Left lung (tissue), 10 donors: ENCODE results near the gene UBXN11. TPM values are rescaled to one million over a fixed set of nuclear protein-coding genes. Genes with fewer than 3 reads are reported as not detected.

Experiments used
- ATAC-seq: fragments of 200-7000 bp; cut with Tn5 transposase; one replicate; pipeline ENCODE4 v1.9.1; 2020; ENCODE audit warnings: moderate library complexity
- DNase-seq, 4 donors: peaks; one replicate each; pipeline ENCODE4 v3.0.0-alpha.2; 2013 to 2020
- H3K27ac ChIP-seq, 2 donors: fragments of 200-600 bp; sonication (generic) in 1 of 2; one replicate each; pipeline versions ENCODE4 v1.5.0 to v1.8.0; 2020 to 2021
- H3K27me3 ChIP-seq, 2 donors: fragments of 200-600 bp; sonication (generic) in 1 of 2; one replicate each; pipeline versions ENCODE4 v1.5.0 to v1.8.0; 2020 to 2021
- H3K36me3 ChIP-seq, 2 donors: fragments of 200-600 bp; sonication (generic) in 1 of 2; one replicate each; pipeline versions ENCODE4 v1.5.0 to v1.8.0; 2020 to 2021
- H3K4me1 ChIP-seq, 2 donors: fragments of 200-600 bp; one replicate each; pipeline ENCODE4 v1.8.0; 2021
- H3K4me3 ChIP-seq, 2 donors: fragments of 200-600 bp; sonication (generic) in 1 of 2; one replicate each; pipeline versions ENCODE4 v1.5.0 to v1.8.0; 2020 to 2021; ENCODE audit warnings: mild to moderate bottlenecking in 1 of 2
- H3K9me3 ChIP-seq, 2 donors: fragments of 200-600 bp; sonication (generic) in 1 of 2; one replicate each; pipeline versions ENCODE4 v1.5.0 to v1.8.0; 2020 to 2021
- intact Hi-C, 2 donors: fragments of 100-400 bp; cut with DNase I; formaldehyde crosslinking; loops; one replicate each; pipeline versions ENCODE4 v1.11.2 to v1.14.2; 2022
- polyA plus RNA-seq, 6 donors: library from polyadenylated mRNA; unstranded; fragments of 120-200 nt; gene quantifications; one replicate each; pipeline ENCODE4 v1.2.1, GENCODE V29; 2013; ENCODE audit not compliant: insufficient read length in 6 of 6
- total RNA-seq, 2 donors: library from RNA; stranded (reverse); fragmentation: NEBNext Ultra II Directional; extraction: Animal tissue kit (Norgen Biotek cat#: 25700); gene quantifications; one replicate each; pipeline ENCODE4 v1.2.1, GENCODE V29; 2021
- TF ChIP-seq, protein P1 (sequence below), 2 donors: fragments of 200-600 bp; sonication (generic) in 1 of 2; IDR thresholded peaks; one replicate each; pipeline versions ENCODE4 v1.5.0 to v1.8.0; 2021; ENCODE audit warnings: antibody characterized with exemption in 2 of 2
- donor health status: DM: no; HTN: yes; CAD: no.
- donor health status: DM: no; HTN: no; CAD: no.

UBXN11 gene
- total and polyA plus RNA-seq, 8 donors: 23.0 to 43.1 (median 26.1) TPM

DNA sequence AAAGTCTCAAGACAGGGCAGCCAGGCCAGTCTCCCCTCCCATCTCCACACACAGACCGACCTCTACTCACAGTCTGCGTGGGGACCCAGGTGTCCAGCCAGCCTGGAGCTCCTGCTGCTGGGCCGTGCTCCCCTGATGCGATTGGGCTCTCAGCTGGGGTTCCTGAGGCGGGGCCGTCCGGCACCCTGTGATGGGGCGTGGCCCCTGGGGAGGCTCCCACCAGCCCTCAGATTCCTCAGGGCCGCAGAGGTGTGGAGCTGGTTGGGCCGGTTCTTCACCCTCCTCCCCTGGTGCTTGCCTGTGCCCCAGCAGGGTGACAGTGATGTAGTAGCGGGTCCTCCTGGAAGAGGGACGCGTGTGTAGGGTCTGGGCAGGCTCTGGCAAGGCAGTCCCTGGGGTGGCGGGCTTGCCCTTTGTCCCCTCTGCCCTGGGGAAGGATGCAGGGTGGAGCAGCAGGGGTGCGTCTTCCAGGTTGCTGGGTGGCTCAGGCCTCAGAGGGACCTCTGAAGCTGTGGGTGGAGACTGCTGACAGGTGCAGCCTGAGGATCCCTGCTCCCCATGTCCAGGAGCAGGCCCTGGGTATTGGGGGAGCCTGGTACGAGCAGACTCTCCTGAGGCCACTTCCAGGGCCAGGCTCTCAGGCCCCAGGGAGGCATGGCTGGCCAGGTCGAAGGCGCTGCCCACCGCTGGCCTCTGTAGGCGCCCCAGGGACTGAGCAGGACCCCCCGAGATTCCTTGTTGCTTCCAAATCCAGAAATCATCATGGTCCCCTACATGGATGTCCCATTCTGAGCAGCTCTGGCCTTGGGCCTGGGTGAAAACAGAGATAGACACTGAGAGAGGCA lies 47.8 kb upstream of the UBXN11 start, which contains the start of gene CRYBG2:
Gene CRYBG2 (minus strand): TSS at position 155 of the 845 bp plus-strand sequence. CDS start 7,473 bp downstream, outside the sequence.
- Histone ChIP-seq H3K4me1 (no peaks in the 10 kb centered on the region), H3K27me3 (peaks cover 9 to 34% of the 10 kb centered on the region in 2 donors), H3K27ac (no peak within 1 kb of the TSS), H3K9me3 (no peaks in the 10 kb centered on the region), H3K4me3 (no peak within 1 kb of the TSS), H3K36me3 (no peaks in the 10 kb centered on the region)
- TF ChIP-seq, protein P1, sequence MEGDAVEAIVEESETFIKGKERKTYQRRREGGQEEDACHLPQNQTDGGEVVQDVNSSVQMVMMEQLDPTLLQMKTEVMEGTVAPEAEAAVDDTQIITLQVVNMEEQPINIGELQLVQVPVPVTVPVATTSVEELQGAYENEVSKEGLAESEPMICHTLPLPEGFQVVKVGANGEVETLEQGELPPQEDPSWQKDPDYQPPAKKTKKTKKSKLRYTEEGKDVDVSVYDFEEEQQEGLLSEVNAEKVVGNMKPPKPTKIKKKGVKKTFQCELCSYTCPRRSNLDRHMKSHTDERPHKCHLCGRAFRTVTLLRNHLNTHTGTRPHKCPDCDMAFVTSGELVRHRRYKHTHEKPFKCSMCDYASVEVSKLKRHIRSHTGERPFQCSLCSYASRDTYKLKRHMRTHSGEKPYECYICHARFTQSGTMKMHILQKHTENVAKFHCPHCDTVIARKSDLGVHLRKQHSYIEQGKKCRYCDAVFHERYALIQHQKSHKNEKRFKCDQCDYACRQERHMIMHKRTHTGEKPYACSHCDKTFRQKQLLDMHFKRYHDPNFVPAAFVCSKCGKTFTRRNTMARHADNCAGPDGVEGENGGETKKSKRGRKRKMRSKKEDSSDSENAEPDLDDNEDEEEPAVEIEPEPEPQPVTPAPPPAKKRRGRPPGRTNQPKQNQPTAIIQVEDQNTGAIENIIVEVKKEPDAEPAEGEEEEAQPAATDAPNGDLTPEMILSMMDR (IDR thresholded peaks at IDR 0.05): no peak
- ATAC-seq: peak; percentile 93
- intact Hi-C loops: no loop called here
- DNase-seq: peak; percentile 34 to 87 (median 74)

DNA sequence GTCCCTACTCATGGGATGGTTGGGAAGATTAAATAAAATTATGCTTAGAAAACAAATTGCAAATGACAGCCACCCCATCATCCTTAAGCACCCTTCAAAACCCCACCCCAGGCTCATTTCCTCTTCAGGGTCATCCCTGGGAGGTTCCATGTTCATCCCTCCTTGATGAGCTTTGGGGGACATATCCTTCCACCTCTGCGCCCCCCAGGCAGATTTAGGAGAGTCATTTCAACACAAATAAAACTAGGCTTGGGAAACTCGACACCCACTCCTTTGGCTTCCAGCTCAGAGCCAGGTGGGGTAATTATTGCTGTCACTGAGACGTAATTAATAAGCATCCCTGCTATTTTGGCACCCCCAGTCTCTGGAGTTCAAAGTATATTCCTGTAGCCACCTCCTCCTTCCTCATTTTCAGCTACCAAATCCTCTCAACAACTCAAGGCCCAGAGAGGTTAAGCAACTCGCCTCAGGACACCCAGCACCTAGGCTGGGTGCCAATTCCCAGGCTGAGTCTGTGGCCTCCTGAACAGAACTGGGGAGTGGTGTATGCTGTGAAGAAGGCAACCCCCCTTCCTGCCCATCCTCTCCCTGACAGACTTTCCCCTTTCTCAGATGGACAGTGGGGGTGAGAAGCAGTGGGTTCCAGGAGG lies 46.9 kb upstream of the UBXN11 start:
- no peak overlapping the region for H3K4me3 ChIP-seq
- TF ChIP-seq, protein P1 (IDR thresholded peaks at IDR 0.05): no peak
- H3K4me1 ChIP-seq: no peaks in the 10 kb centered on the region
- H3K36me3 ChIP-seq: no peaks in the 10 kb centered on the region
- no peak overlapping the region for H3K27ac ChIP-seq
- ATAC-seq (no peak), DNase-seq (no peak)
- no peaks in the 10 kb centered on the region for H3K9me3 ChIP-seq
- intact Hi-C loops: no loop called here
- H3K27me3 ChIP-seq: peaks cover 4 to 25% of the 10 kb centered on the region in 2 donors

DNA sequence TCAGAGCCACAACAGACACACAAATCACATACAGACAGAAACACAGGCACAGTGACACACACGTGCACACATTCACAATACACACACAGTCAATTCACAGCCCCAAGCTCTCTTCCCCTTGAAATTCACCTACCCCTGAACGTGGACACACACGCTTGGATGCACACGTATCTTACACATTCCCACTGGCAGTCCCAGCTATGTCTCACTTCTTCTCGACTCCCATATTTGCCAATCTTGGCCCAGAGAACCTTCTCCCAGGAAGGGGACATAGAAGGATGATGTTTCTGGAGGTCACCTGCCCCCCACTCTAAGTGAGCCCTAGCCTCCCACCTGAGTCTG lies 45.9 kb upstream of the UBXN11 start:
- H3K4me3 ChIP-seq: no peak overlapping the region
- TF ChIP-seq, protein P1 (IDR thresholded peaks at IDR 0.05): no peak
- intact Hi-C loops: no loop called here
- no peaks in the 10 kb centered on the region for H3K4me1 ChIP-seq
- H3K27me3 ChIP-seq: peaks cover 0 to 15% of the 10 kb centered on the region in 2 donors
- no peaks in the 10 kb centered on the region for H3K36me3 ChIP-seq
- no peak overlapping the region for H3K27ac ChIP-seq
- DNase-seq (no peak), ATAC-seq (no peak)
- no peaks in the 10 kb centered on the region for H3K9me3 ChIP-seq

DNA sequence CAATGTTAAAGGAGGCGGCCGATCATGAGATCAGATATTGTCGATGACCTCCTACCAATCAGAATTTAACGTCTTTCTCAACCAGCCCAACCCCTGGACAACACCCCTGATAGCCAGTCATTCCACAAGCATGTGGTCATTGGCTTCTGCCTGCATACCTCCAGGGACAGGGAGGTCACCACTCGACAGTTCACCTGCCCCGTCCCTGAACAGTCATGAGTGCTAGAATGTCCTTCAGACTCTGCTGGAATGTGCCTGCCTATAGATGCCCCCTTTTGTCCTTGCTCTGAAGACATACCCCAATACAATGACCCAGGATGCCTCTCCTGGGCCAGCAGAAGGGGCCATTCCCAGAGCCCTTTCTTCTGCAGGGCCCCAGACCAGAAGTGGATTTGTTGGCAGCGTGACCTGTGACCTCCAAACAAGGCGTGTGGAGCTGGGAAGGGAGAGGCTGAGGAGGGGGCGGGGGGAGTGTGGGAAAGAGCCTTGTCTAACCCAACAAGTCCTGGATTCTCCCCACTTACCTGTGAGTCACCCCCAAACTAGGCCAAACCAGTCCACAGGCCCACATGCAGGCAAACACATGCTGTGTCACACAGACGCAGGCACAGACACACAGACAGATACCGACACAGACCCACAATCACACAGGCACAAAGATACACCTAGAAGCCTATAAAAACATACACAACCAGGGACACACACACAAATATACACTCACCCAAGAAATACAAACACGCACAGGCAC lies 45.3 kb upstream of the UBXN11 start:
- Histone ChIP-seq H3K27ac (no peak overlapping the region), H3K9me3 (no peaks in the 10 kb centered on the region), H3K4me3 (no peak overlapping the region), H3K36me3 (no peaks in the 10 kb centered on the region), H3K27me3 (peaks cover 0 to 10% of the 10 kb centered on the region in 2 donors), H3K4me1 (no peaks in the 10 kb centered on the region)
- peak; percentile 48 for ATAC-seq
- intact Hi-C loops: no loop called here
- TF ChIP-seq, protein P1 (IDR thresholded peaks at IDR 0.05): no peak
- DNase-seq: no peak
